HFFc6 (cell line): ENCODE data around the gene ATG16L2. TPM values are rescaled to one million over a fixed set of nuclear protein-coding genes. Genes with fewer than 3 reads are reported as not detected.
A peak's percentile ranks its signal among the peaks of the same experiment; 100 is the strongest.

Source experiments
- DNase-seq: peaks from one replicate; pipeline ENCODE4 v3.0.0-alpha.2; 2018
- H3K27ac Mint-ChIP-seq: 2 replicates; pipeline ENCODE4 v1.8.0; 2020; ENCODE audit warnings: mild to moderate bottlenecking, mixed read lengths
- H3K27me3 Mint-ChIP-seq: 2 replicates; pipeline ENCODE4 v1.8.0; 2021; ENCODE audit warnings: mild to moderate bottlenecking, moderate library complexity, mixed read lengths; ENCODE audit not compliant: insufficient read depth
- H3K36me3 Mint-ChIP-seq: 2 replicates; pipeline ENCODE4 v1.8.0; 2021; ENCODE audit warnings: low read depth, mixed read lengths
- H3K4me1 Mint-ChIP-seq: 2 replicates; pipeline ENCODE4 v1.8.0; 2020; ENCODE audit warnings: low read depth, mixed read lengths
- H3K4me3 Mint-ChIP-seq: 2 replicates; pipeline ENCODE4 v1.8.0; 2020; ENCODE audit warnings: mild to moderate bottlenecking, moderate library complexity, mixed read lengths
- H3K9me3 Mint-ChIP-seq: 2 replicates; pipeline ENCODE4 v1.8.0; 2020; ENCODE audit warnings: mild to moderate bottlenecking, mixed read lengths
- CTCF ChIP-seq: fragments of 200-600 bp; sonication (generic); IDR thresholded peaks from 2 replicates; pipeline ENCODE4 v1.5.0; 2021; ENCODE audit warnings: antibody characterized with exemption, mild to moderate bottlenecking
- total RNA-seq, 6 experiments: library from RNA; stranded (reverse); fragmentation: NEBNext Ultra II Directional; extraction: Animal tissue kit (Norgen Biotek cat#: 25700); gene quantifications; 2 replicates in 1 of 6; 3 replicates in 5 of 6; pipeline ENCODE4 v1.2.3, GENCODE V29; 2021

Gene ATG16L2
- total RNA-seq, 6 experiments from 2014 or later: 5.4 to 9.5 (median 7.6) TPM

GRCh38 chr11:72821920-72822799, 7.9 kb downstream of the ATG16L2 start:
- no peak overlapping the region for H3K27ac Mint-ChIP-seq
- peaks cover 19% of the 10 kb centered on the region for H3K36me3 Mint-ChIP-seq
- peak overlapping the region; percentile 47; the same call in 1 of the 2 replicates for H3K4me3 Mint-ChIP-seq
- no peaks in the 10 kb centered on the region for H3K9me3 Mint-ChIP-seq
- peak; percentile 71 for TF ChIP-seq CTCF
- H3K27me3 Mint-ChIP-seq: peaks cover 23% of the 10 kb centered on the region
- peaks cover 36% of the 10 kb centered on the region for H3K4me1 Mint-ChIP-seq
- peak; percentile 74 for DNase-seq

GRCh38 chr11:72823105-72823804, 9.0 kb downstream of the ATG16L2 start:
- peaks cover 9% of the 10 kb centered on the region for H3K36me3 Mint-ChIP-seq
- H3K4me1 Mint-ChIP-seq: peaks cover 30% of the 10 kb centered on the region
- H3K9me3 Mint-ChIP-seq: no peaks in the 10 kb centered on the region
- no peak for DNase-seq
- no peak overlapping the region for H3K27ac Mint-ChIP-seq
- TF ChIP-seq CTCF: no peak
- H3K27me3 Mint-ChIP-seq: peaks cover 25% of the 10 kb centered on the region
- H3K4me3 Mint-ChIP-seq: no peak overlapping the region

GRCh38 chr11:72824020-72824419, 9.8 kb downstream of the ATG16L2 start:
- DNase-seq: no peak
- Mint-ChIP-seq H3K36me3 (peaks cover 4% of the 10 kb centered on the region; the same call in 1 of the 2 replicates), H3K4me1 (peaks cover 26% of the 10 kb centered on the region), H3K27ac (0 out of 2 replicates have a peak overlapping the region, but pooled peaks have one; percentile 25), H3K9me3 (no peaks in the 10 kb centered on the region), H3K4me3 (no peak overlapping the region), H3K27me3 (peaks cover 25% of the 10 kb centered on the region)
- TF ChIP-seq CTCF: no peak

DNA sequence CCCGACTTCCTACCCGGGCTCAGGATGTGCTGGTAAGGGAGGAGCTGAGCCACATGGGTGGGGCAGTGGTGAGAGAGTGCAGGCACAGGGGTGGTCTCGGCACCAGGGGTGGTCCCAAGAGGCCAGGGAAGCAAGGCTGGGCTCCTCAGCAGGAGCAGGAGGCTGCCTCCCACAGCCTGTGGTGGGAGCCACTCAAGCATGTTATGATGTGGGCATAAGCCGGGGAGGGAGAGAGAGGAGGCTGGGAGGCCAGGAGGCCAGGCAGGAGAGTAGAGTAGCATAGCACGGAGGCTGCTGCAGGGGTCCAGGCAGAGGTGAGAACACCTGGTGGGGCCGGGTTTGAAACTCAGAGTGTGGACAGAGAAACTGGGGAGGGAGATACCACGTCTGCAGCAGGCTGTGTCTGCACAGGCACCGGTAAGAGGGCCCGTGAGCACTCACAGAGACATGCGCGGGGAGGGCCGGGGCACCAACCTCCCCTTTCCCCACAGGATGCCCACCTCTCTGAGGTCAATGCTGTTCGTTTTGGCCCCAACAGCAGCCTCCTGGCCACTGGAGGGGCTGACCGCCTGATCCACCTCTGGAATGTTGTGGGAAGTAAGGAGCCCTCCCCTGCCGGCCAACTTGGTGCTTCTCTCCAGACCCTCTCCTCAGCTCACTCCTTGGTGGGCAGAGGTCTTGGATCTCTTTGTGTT, 10.7 kb downstream of the ATG16L2 start:
- no peak for DNase-seq
- H3K4me3 Mint-ChIP-seq: no peak overlapping the region
- TF ChIP-seq CTCF: no peak
- H3K36me3 Mint-ChIP-seq: no peaks in the 10 kb centered on the region; the same call in 1 of the 2 replicates
- H3K27me3 Mint-ChIP-seq: peaks cover 25% of the 10 kb centered on the region
- H3K27ac Mint-ChIP-seq: peak overlapping the region; percentile 44; the same call in 1 of the 2 replicates
- H3K9me3 Mint-ChIP-seq: no peaks in the 10 kb centered on the region
- H3K4me1 Mint-ChIP-seq: peaks cover 19% of the 10 kb centered on the region

DNA sequence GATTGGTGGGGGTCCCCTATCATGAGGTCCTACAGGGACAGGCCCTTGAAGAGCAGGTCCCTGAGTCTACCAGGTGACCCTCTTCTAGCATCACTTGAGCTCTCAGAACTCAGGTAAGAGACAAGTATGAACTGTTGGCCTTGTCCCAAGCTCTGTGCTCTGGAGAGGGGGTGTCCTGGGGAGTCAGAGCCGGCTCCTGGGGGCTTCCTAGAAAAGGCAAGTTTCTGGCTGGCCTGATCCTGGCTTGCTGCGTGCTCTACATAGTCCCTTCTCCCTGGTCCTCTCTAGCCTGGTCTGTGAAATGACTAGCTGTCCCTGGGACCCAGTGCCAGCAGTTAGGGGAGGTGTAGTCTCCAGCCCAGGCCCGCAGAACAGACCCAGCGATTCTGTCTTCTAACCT, 11.4 kb downstream of the ATG16L2 start:
- Mint-ChIP-seq H3K27me3 (peaks cover 25% of the 10 kb centered on the region), H3K4me3 (no peak overlapping the region), H3K27ac (peak overlapping the region; percentile 44; the same call in 1 of the 2 replicates), H3K36me3 (no peaks in the 10 kb centered on the region), H3K9me3 (no peaks in the 10 kb centered on the region), H3K4me1 (peaks cover 15% of the 10 kb centered on the region)
- no peak for DNase-seq
- no peak for TF ChIP-seq CTCF
